ENCODE measurements around the gene DNAJC28. TPM values are rescaled to one million over a fixed set of nuclear protein-coding genes. Genes with fewer than 3 reads are reported as not detected.

The DNAJC28 gene
- total RNA-seq, 4 donors from 2014 or later: 0.67 to 4.1 (median 2.7) TPM

DNA sequence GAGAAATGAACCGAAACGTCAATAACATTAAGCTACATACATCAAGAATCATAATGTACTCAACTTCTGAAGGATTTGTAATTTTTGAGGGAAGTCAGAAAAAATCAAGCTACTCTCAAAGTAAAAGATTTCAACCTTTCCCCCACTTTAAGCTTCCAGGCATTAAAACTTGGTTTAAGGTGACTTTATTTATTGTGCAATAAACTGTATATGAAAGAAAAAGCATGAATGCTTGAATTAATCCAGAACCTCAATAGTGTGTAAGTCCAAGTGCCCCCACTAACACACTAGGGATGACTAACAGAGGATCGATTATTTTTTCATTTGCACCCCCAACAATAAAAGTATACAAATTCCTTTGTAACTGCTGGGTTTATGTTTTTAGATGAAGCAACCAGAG lies 39.5 kb upstream of the DNAJC28 start:
- no peaks in the 10 kb centered on the region for H3K27me3 ChIP-seq
- no peak for ATAC-seq
- peaks cover 7 to 100% of the 10 kb centered on the region in 2 donors for H3K36me3 ChIP-seq
- TF ChIP-seq POLR2A (IDR thresholded peaks at IDR 0.05): no peak
- TF ChIP-seq POLR2AphosphoS5 (IDR thresholded peaks at IDR 0.05): no peak
- no peak for TF ChIP-seq EP300 (IDR thresholded peaks at IDR 0.05)
- TF ChIP-seq, protein P1, sequence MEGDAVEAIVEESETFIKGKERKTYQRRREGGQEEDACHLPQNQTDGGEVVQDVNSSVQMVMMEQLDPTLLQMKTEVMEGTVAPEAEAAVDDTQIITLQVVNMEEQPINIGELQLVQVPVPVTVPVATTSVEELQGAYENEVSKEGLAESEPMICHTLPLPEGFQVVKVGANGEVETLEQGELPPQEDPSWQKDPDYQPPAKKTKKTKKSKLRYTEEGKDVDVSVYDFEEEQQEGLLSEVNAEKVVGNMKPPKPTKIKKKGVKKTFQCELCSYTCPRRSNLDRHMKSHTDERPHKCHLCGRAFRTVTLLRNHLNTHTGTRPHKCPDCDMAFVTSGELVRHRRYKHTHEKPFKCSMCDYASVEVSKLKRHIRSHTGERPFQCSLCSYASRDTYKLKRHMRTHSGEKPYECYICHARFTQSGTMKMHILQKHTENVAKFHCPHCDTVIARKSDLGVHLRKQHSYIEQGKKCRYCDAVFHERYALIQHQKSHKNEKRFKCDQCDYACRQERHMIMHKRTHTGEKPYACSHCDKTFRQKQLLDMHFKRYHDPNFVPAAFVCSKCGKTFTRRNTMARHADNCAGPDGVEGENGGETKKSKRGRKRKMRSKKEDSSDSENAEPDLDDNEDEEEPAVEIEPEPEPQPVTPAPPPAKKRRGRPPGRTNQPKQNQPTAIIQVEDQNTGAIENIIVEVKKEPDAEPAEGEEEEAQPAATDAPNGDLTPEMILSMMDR (IDR thresholded peaks at IDR 0.05): no peak
- no peaks in the 10 kb centered on the region for H3K9me3 ChIP-seq
- H3K4me3 ChIP-seq: no peak overlapping the region
- no peaks in the 10 kb centered on the region for H3K4me1 ChIP-seq
- no peak overlapping the region for H3K27ac ChIP-seq
- WGBS, 2 donors (ENCODE audit: low coverage in 1 of 2): 83 to 93% methylated on average over 3 of the region's 3 CpGs

DNA sequence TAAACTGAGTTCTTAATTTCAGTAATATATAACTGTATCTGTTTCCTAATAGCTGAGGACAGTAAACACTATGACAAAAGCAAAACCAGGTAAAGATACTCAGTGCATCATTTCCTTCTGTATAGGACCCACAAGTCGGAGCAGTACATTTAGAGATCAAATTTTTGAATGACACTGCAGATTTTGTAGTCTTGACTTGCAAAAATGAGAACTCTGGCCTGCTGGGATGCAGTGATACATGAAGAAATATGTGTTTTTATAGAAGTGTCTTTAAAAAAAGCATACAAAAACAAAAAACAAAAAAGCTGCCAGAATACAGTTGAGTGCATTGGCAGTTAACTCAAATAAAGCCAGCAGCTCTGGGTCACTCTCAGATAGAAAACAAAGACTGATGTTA lies 31.4 kb upstream of the DNAJC28 start:
- no peaks in the 10 kb centered on the region for H3K4me1 ChIP-seq
- H3K9me3 ChIP-seq: no peaks in the 10 kb centered on the region
- no peak for ATAC-seq
- TF ChIP-seq POLR2A (IDR thresholded peaks at IDR 0.05) (no peak), POLR2AphosphoS5 (IDR thresholded peaks at IDR 0.05) (no peak), EP300 (IDR thresholded peaks at IDR 0.05) (no peak)
- TF ChIP-seq, protein P1 (IDR thresholded peaks at IDR 0.05): no peak
- H3K4me3 ChIP-seq: no peak overlapping the region
- no peak overlapping the region for H3K27ac ChIP-seq
- 89 to 100% methylated on average over 1 of the region's 1 CpG for WGBS, 2 donors (ENCODE audit: low coverage in 1 of 2)
- peaks cover 2 to 76% of the 10 kb centered on the region in 2 donors for H3K36me3 ChIP-seq
- H3K27me3 ChIP-seq: no peaks in the 10 kb centered on the region

DNA sequence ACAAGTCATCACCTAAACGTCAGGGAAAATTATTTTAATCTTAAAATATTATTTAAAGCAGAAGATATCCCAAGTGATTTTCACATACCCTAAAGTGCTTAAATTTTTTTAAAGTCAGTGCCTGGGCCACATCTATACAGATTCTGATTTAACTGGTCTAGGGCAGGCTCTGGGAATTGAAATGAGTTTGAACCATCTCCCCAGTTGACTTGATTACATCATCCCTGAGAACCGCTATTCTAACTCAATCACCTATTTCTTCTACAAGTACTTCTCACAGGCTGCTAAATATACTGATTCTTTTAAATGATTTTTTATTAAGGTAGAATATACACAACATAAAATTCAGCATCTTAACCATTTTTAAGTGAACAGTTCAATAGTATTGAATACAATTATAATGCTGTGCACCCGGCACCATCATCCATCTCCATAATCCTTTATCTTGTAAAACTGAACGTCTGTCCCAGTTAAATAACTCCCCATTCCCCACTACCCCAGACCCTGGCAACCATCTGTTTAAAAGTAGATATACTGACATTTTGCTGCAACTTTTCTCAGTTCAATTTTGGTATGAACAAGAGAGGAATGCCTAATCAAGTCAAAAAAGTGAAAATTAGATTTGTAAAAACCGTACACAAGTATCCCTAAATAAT lies 30.9 kb upstream of the DNAJC28 start:
- Histone ChIP-seq H3K36me3 (peaks cover 0 to 76% of the 10 kb centered on the region in 2 donors), H3K4me1 (no peaks in the 10 kb centered on the region), H3K27me3 (no peaks in the 10 kb centered on the region), H3K27ac (no peak overlapping the region), H3K9me3 (no peaks in the 10 kb centered on the region), H3K4me3 (no peak overlapping the region)
- 70 to 89% methylated on average over 4 to 5 of the region's 5 CpGs for WGBS, 2 donors (ENCODE audit: low coverage in 1 of 2)
- ATAC-seq: no peak
- no peak for TF ChIP-seq EP300 (IDR thresholded peaks at IDR 0.05)
- no peak for TF ChIP-seq POLR2AphosphoS5 (IDR thresholded peaks at IDR 0.05)

DNA sequence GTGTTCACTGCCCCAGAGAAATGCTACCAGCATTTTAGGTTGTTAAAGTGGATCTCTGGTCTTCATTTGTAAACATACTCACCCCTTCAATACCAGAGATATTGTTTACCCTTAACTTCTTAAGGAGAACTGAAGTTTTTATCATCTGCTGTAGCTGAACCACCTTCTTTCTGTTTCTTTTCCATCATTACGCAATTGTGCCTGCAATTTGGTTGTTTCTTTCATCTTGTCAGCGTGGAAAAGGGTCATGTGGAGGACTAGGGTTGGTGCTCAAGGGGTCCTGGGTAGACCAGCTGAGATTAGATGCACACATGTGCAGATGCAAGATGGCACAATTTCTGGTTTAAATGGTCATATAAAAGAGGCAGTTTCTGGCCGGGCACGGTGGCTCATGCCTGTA lies 27.4 kb upstream of the DNAJC28 start:
- TF ChIP-seq POLR2AphosphoS5 (IDR thresholded peaks at IDR 0.05) (no peak), EP300 (IDR thresholded peaks at IDR 0.05) (no peak), POLR2A (IDR thresholded peaks at IDR 0.05) (no peak)
- TF ChIP-seq, protein P1 (IDR thresholded peaks at IDR 0.05): no peak
- peaks cover 0 to 74% of the 10 kb centered on the region in 2 donors for H3K36me3 ChIP-seq

DNA sequence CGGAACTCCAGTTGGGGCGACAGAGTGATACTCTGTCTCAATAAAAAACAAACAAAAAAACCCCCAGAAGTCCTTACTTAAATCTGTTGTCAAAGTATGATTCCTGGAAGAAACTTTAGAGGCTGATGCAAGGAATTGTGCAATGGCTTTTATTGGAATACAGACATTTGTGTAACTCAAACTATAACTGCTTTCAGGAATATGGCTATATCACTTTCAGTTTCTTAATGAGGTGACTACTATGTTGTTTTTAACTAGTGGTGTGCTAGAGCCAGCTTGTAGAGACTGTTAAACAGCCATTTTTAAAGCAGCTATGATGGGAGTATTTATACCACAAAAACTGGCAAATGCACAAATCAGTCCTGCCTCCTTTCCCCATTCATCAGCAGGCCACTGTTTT lies 22.7 kb upstream of the DNAJC28 start:
- peaks cover 0 to 91% of the 10 kb centered on the region in 2 donors for H3K36me3 ChIP-seq
- no peak for ATAC-seq
- no peaks in the 10 kb centered on the region for H3K27me3 ChIP-seq
- no peak overlapping the region for H3K27ac ChIP-seq
- 81 to 100% methylated on average over 2 of the region's 2 CpGs for WGBS, 2 donors (ENCODE audit: low coverage in 1 of 2)
- H3K9me3 ChIP-seq: no peaks in the 10 kb centered on the region
- no peaks in the 10 kb centered on the region for H3K4me1 ChIP-seq
- no peak overlapping the region for H3K4me3 ChIP-seq
- TF ChIP-seq EP300 (IDR thresholded peaks at IDR 0.05) (no peak), POLR2A (IDR thresholded peaks at IDR 0.05) (no peak), POLR2AphosphoS5 (IDR thresholded peaks at IDR 0.05) (no peak)
- TF ChIP-seq, protein P1 (IDR thresholded peaks at IDR 0.05): no peak

More for the DNA sequence above, 27.4 kb upstream of the DNAJC28 start:
- no peaks in the 10 kb centered on the region for H3K9me3 ChIP-seq
- H3K27me3 ChIP-seq: no peaks in the 10 kb centered on the region
- H3K27ac ChIP-seq: no peak overlapping the region
- no peak for ATAC-seq
- H3K4me3 ChIP-seq: no peak overlapping the region
- 92 to 100% methylated on average over 2 of the region's 4 CpGs for WGBS, 2 donors (ENCODE audit: low coverage in 1 of 2)
- H3K4me1 ChIP-seq: no peaks in the 10 kb centered on the region
